OCI-LY7 (cell line): ENCODE results near the gene BASP1.

ENCODE experiments used
- CTCF ChIP-seq: fragments of 200-600 bp; sonication (generic); conservative IDR thresholded peaks from 2 replicates; pipeline ENCODE4 v1.5.1; 2014; ENCODE audit warnings: mild to moderate bottlenecking, antibody characterized with exemption, low read length, moderate library complexity, mixed read lengths
- EZH2phosphoT487 ChIP-seq: fragments of 200-600 bp; sonication (generic); IDR thresholded peaks from 2 replicates; pipeline ENCODE4 v1.6.1; 2018; ENCODE audit warnings: low read depth, borderline replicate concordance, mild to moderate bottlenecking, mixed run types, antibody characterized with exemption, low read length, moderate library complexity, mixed read lengths

- no peak for TF ChIP-seq CTCF
- no peak for TF ChIP-seq EZH2phosphoT487
These were observed 84.7 kb downstream of the BASP1 start for GRCh38 chr5:17302106-17302505.
